Measurements from ENCODE around the gene PPP2R5C. TPM values are rescaled to one million over a fixed set of nuclear protein-coding genes. Genes with fewer than 3 reads are reported as not detected.

PPP2R5C gene
- total and polyA plus RNA-seq, 2 of the 4 experiments (the other 2 are of a cell fraction): 65.9 to 78.7 TPM

DNA sequence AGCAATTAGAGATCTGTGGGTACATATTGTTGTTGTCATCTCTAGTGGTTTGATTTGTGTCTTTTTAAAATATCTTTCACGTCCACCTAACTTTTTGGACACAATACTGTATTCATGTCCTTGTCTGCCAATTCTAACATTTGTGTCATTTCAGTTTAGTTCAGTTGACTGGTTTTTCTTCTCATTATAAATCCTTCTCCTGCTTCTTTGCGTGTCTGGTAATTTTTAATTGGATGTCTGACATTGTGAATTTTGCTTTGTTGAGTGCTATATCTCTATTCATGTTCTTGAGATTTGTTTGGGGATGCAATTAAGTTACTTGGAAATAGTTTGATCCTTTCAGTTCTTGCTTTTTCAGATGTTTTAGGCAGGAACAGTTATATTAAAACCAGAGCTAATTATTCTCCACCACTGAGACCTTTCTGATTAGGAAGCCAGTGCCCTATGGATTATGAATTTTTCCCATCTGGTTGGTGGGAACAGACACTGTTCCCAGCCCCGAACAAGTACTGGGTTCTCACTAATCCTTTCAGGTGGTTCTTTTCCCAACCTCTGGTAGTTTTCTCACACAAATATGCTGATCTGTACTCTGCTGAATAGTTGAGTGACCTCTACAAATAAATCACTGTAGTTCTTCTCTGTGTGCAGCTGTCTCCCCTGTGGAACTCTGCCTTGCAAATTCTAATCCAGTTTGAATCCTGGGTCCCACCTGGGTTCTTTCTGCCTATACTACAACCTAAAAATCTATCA lies 111.7 kb downstream of the PPP2R5C start:
- CTCF ChIA-PET: no interaction called here
- H3K14ac ChIP-seq (replicated peaks; ENCODE audit: low read depth, low read length): no peak overlapping the region
- peaks cover 1% of the 10 kb centered on the region for H3K36me3 ChIP-seq (ENCODE audit: control insufficient read depth, insufficient read depth, low read length)
- no peak overlapping the region for H4K5ac ChIP-seq (ENCODE audit: low read depth, low read length)
- H3K9me3 ChIP-seq (ENCODE audit: control insufficient read depth, insufficient read depth, low read length): no peaks in the 10 kb centered on the region
- no peak overlapping the region for H4K8ac ChIP-seq (ENCODE audit: low read depth in 2 of 2, low read length in 2 of 2)
- H3K4me1 ChIP-seq (ENCODE audit: control insufficient read depth, insufficient read depth, low read length): peaks cover 6% of the 10 kb centered on the region
- H3K27ac ChIP-seq (ENCODE audit: insufficient read depth, low read length): no peak overlapping the region
- H3K4me2 ChIP-seq (ENCODE audit: low read depth, low read length): no peak overlapping the region
- intact Hi-C loops (cut with micrococcal nuclease): no loop called here
- no peak overlapping the region for H3K23ac ChIP-seq (ENCODE audit: low read depth, low read length)
- no peak overlapping the region for H2AK9ac ChIP-seq (replicated peaks; ENCODE audit: low read depth, low read length, poor library complexity)
- no peak for DNase-seq
- no peak overlapping the region for H3K18ac ChIP-seq (ENCODE audit: low read depth, low read length)
- no peak overlapping the region for H3K56ac ChIP-seq (ENCODE audit: extremely low read depth, insufficient read depth, low read length)
- no peak overlapping the region for H3K9ac ChIP-seq (ENCODE audit: low read depth, low read length)
- peaks cover 39 to 74% of the 10 kb centered on the region in 2 experiments for H3K79me1 ChIP-seq (ENCODE audit: low read depth in 1 of 2, low read length in 2 of 2)
- H4K20me1 ChIP-seq (ENCODE audit: insufficient read depth, low read length): peaks cover 59% of the 10 kb centered on the region
- no peak overlapping the region for H2AK5ac ChIP-seq (ENCODE audit: low read depth, low read length)
- BruUV-seq (replicated peaks): no TSS peak
- H3K4ac ChIP-seq (ENCODE audit: low read depth, low read length): no peak overlapping the region
- H2AFZ ChIP-seq (replicated peaks; ENCODE audit: low read length, poor library complexity): no peak overlapping the region
- no CpG with 5 or more reads among the region's 3 CpGs for WGBS, 2 experiments (ENCODE audit: extremely low coverage in 2 of 2, insufficient read length in 1 of 2)
- no peak overlapping the region for H4K91ac ChIP-seq (ENCODE audit: insufficient read depth, low read depth, low read length)
- no peak overlapping the region for H2BK120ac ChIP-seq (ENCODE audit: low read depth, low read length)
- in situ Hi-C loops (cut with MboI; ENCODE audit: low sequenced_read_pairs): no loop called here
- dilution Hi-C loops (cut with HindIII; ENCODE audit: low sequenced_read_pairs, unreplicated experiment): no loop called here
- H3K9me1 ChIP-seq (ENCODE audit: insufficient read depth, low read length): peaks cover 11% of the 10 kb centered on the region; the same call in 1 of the 2 replicates
- no peak overlapping the region for H2BK20ac ChIP-seq (ENCODE audit: low read depth, low read length)
- no peak overlapping the region for H2BK15ac ChIP-seq (ENCODE audit: low read depth, low read length)
- no peak overlapping the region for H3K4me3 ChIP-seq (ENCODE audit: insufficient read depth, low read depth, low read length)
- no peak for ATAC-seq (ENCODE audit: low read depth)
- POLR2A ChIA-PET (ENCODE audit: unreplicated experiment): no interaction called here
- no peaks in the 10 kb centered on the region for H3K27me3 ChIP-seq (ENCODE audit: control insufficient read depth, insufficient read depth, low read length)
- no peak for TF ChIP-seq RAD21 (IDR thresholded peaks at IDR 0.05; ENCODE audit: low read length)
- TF ChIP-seq MAFK (IDR thresholded peaks at IDR 0.05; ENCODE audit: low read depth, low read length): no peak
- no peak for TF ChIP-seq SMC3 (IDR thresholded peaks at IDR 0.05; ENCODE audit: low read depth, low read length)
- TF ChIP-seq, protein P1, sequence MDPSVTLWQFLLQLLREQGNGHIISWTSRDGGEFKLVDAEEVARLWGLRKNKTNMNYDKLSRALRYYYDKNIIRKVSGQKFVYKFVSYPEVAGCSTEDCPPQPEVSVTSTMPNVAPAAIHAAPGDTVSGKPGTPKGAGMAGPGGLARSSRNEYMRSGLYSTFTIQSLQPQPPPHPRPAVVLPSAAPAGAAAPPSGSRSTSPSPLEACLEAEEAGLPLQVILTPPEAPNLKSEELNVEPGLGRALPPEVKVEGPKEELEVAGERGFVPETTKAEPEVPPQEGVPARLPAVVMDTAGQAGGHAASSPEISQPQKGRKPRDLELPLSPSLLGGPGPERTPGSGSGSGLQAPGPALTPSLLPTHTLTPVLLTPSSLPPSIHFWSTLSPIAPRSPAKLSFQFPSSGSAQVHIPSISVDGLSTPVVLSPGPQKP (IDR thresholded peaks at IDR 0.05; ENCODE audit: borderline replicate concordance, low read depth, low read length): no peak
- H2BK5ac ChIP-seq (ENCODE audit: low read depth, low read length, poor library complexity, severe bottlenecking): no peak overlapping the region
